Thyroid gland (tissue), 4 donors: ENCODE data around the gene MAP7D3.

Source experiments
- POLR2A ChIP-seq, 2 donors: fragments of 450-650 bp; IDR thresholded peaks; one replicate each; pipeline ENCODE4 v1.6.1; 2017; ENCODE audit warnings: antibody characterized with exemption in 2 of 2, mild to moderate bottlenecking in 2 of 2, moderate library complexity in 1 of 2
- TF ChIP-seq, protein P1 (sequence below), 6 experiments: fragments of 200-600 bp in 3 of 6; fragments of 450-650 bp in 3 of 6; sonication (generic) in 3 of 6; IDR thresholded peaks; one replicate each; pipeline ENCODE4 v1.5.1; 2016 to 2019; ENCODE audit warnings: antibody characterized with exemption in 6 of 6, mild to moderate bottlenecking in 2 of 6, inconsistent platforms in 1 of 6, moderate library complexity in 1 of 6

DNA sequence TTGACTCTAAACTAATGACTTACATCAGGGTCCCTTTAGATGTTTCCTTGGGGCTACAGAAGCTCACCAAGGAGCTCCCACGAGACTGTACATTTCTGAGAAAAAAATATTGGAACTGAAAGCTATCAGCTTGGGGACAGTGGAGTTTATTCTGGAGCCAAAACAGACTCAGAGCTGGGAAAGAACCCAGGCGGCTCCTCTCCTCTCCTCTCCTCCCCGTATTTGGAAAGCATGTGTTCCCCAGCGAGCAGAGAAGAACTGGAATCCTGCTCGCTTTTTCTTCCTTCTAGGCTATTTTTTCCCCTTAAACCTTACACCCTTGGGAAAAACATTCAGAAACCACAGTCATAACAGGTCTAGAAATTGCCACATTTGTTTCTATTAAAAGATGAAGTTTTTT, 4.3 kb upstream of the MAP7D3 start:
- TF ChIP-seq, protein P1, sequence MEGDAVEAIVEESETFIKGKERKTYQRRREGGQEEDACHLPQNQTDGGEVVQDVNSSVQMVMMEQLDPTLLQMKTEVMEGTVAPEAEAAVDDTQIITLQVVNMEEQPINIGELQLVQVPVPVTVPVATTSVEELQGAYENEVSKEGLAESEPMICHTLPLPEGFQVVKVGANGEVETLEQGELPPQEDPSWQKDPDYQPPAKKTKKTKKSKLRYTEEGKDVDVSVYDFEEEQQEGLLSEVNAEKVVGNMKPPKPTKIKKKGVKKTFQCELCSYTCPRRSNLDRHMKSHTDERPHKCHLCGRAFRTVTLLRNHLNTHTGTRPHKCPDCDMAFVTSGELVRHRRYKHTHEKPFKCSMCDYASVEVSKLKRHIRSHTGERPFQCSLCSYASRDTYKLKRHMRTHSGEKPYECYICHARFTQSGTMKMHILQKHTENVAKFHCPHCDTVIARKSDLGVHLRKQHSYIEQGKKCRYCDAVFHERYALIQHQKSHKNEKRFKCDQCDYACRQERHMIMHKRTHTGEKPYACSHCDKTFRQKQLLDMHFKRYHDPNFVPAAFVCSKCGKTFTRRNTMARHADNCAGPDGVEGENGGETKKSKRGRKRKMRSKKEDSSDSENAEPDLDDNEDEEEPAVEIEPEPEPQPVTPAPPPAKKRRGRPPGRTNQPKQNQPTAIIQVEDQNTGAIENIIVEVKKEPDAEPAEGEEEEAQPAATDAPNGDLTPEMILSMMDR (IDR thresholded peaks at IDR 0.05), result no peak
- no peak for TF ChIP-seq POLR2A (IDR thresholded peaks at IDR 0.05)
